Measurements from ENCODE around the gene PAK5.

Gene PAK5

DNA sequence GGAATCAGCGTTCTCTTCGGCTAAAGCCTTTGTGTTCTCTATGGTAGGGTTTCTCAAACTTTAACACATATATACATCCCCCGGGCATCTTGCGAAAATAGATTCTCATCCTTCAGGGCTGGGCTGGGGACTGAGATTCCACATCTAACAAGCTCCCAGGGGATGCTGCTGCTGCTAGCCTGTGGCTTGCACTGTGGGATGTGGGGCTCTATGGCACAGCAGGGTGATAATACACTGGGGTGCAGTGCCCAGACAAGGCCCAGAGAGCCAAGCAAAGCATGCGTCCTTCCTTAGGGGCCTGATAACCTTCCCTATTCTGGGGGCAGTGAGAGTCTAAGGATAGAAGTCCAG lies 222.4 kb downstream of the PAK5 start:
- DNase-seq (ENCODE audit: low read depth) = no peak

DNA sequence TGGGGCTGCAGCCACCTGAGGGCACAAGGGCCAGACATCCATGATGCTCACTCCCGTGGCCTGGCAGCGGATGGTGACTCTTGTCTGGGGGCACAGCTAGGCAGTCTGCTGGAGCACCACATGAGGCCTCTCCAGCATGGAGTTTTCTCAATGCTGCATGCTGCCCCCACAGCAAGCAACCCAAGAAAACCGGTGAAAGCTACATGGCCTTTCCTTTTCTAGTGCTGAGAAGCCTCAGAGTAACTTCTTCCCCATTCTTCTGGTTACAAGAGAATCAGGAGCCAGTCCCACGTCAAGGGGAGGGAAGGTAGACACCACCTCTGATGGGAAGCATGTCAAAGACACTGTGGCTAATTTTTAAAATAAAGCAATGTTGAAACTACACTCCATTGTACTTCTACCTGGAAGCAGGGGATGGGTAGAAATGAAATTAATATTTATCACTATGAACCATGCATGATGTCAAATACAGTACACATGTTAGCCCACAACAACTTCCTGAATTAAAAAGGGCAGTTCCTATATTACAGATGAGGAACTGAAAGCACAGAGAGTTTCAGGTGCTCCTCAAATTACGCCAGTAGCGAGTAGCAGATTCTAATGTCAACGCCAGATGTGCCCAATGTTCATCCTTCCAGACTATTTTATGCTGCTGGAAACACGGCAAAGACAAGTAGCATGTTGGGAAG lies 223.0 kb downstream of the PAK5 start:
- no peak for DNase-seq (ENCODE audit: low read depth)

DNA sequence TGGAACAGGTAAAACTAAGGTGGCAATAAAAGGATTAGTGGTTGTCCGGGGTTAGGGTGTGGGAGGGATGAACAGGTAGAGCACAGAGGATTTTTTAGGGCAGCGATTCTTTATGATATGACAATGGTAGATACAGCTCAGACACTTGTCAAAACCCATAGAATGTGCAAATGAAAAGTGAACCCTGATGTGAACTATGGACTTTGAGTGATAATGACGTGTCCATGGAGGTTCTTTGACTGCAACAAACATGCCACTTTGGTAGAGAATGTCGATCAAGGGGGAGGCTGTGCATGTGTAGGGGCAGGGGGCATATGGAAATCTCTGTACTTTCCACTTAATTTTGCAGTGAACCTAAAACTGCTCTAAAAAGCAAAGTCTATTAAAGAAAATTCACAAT lies 223.8 kb downstream of the PAK5 start:
- DNase-seq (ENCODE audit: low read depth) = no peak

DNA sequence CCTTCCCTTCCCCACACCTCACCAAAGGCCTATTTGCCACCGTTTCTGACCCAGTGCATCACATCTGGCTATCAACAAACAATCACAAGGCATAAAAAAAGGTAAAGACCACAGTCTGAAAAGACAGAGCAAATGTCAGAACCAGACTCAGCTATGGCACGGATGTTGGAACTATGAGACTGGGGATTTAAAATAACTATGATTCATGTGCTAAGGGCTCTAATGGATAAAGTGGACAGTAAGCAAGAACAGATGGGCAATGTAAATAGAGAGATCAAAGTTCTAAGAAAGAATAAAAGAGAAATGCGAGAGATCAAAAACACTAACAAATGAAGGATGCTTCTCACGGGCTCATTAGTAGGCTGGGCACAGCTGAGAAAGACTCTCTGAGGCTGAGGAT lies 225.0 kb downstream of the PAK5 start:
- no peak for DNase-seq (ENCODE audit: low read depth)

DNA sequence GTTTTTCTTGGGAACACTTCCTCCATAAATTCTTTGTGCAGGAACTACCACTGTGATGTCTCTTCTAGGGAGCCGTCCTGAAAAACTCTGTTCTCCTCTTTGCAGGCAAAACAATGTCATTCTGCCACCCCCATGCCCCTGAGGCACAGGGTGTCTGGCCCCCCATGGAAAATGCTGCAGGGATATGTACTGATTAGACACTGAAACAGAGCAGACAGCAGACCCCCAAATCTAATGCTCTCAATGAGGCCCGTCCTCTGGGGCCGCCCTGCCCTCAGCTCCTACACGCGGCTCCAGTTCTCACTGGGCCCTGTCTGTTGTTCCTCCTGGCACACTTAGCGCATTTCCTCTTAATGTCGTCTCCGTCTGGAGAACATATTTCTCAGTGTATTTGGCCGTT lies 227.0 kb downstream of the PAK5 start:
- no peak for DNase-seq (ENCODE audit: low read depth)

GRCh38 chr20:9610665-9611064 lies 228.2 kb downstream of the PAK5 start:
- no peak for DNase-seq (ENCODE audit: low read depth)

DNA sequence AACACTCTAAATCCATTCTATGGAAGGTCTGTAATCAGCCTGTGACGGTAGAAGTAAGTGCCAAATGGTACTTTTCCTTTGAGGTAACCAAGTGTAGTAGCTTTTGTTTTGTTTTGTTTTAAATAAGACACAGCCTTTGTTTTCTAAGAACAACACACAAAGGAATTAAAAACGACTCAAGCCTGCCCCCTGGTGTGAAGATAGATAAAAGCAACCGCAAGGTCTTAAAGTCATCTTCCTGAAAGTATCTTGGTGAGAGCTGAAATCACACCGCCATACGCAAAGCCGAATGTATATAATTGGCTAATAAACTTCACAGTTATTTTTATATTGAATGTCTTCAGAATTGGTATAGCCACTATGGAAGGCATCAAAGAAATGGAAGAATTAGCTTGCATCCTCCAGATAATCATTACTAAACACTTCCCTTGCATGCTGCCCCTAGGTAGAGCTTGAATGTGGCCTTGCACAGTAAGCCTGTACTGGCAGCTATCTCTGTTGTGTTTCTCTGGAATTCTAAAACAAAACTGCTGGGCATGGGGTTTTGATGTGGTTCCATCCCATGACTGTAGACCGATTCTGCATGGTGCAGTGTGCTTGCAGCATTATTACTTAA lies 228.9 kb downstream of the PAK5 start:
- DNase-seq (ENCODE audit: low read depth) = peak; percentile 23

- DNase-seq (ENCODE audit: low read depth) = no peak
Measured at GRCh38 chr20:9608639-9609340, 230.1 kb downstream of the PAK5 start.

GRCh38 chr20:9602847-9603183 lies 236.1 kb downstream of the PAK5 start:
- DNase-seq (ENCODE audit: low read depth) = no peak

DNA sequence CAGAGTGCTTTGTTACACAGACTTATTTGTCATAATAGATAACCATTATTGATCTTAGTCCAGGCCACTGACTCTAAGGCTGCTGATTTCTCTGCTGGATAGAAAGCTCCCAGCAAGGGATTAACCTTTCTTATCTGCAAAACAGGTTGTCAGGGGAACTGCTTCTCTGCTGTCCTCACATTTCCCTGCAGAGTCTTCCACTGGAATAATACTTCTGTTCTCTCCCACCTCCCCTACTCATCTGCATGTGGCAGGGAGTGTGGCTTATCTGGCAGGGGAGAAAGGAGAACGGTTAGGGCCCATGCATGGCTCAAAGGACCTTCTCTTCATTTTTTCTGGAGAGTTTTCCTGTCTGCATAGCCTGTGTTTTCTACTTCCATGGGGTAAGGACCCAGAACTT lies 238.3 kb downstream of the PAK5 start:
- DNase-seq (ENCODE audit: low read depth) = no peak

DNA sequence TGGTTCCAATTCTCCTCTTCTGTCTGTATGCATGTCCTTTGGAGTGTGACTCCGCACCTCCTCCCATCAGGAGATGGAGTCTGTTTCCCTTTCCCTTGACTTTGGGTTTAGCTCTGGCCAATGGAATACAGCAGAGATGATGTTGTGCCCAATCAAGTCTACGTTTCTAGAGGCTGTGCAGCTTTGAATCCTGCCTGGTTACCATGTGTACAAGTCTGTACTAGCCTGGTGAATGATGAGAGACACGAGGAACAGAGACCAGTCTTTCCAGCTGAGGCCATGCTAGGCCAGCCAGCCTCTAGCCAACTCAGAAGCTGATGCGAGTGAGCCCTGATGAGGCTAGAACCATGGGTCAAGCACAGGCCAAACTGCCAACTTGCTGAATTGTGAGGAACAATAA lies 241.3 kb downstream of the PAK5 start:
- DNase-seq (ENCODE audit: low read depth) = no peak

DNA sequence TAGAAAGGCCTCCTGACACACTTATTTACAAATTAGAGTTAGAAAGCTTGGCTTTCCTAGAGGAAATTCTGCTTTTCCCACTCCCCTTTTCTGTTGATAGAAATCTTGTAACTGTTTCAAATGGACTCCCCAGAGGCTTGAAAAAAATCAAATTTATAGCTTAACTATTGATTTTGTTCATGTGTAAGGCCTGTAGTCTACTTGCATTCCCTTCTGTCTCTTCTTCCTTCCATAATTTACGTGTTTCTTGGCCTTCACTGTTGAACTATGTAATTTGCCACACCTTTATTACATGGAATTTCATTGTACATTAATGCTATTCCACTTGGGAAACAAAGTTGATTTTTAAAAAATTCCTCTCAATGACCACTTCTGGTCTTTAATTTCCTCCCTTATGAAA lies 243.1 kb downstream of the PAK5 start:
- no peak for DNase-seq (ENCODE audit: low read depth)

- no peak for DNase-seq (ENCODE audit: low read depth)
Measured at GRCh38 chr20:9594284-9594875, 244.5 kb downstream of the PAK5 start.

DNA sequence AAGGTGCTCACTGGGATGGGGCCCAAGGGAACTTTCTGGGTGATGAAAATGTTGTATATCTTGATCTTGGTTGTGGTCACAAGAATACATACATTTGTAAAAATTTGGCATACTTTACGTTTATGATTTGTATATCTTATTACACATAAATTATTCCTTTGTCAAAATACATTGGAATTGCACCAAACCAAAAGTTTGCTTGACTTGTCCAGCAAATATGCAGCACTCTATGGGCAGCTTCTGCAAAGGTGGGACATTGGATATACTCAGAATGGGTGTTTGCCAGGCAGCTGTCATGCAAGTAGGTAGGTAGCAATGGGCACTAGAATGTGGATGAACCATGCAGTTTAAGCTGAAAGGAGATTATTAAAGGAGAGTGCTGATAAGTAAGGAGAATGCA lies 246.5 kb downstream of the PAK5 start:
- no peak for DNase-seq (ENCODE audit: low read depth)

GRCh38 chr20:9591080-9591479 lies 247.8 kb downstream of the PAK5 start:
- DNase-seq (ENCODE audit: low read depth) = no peak

- no peak for DNase-seq (ENCODE audit: low read depth)
Measured at GRCh38 chr20:9590189-9590588, 248.7 kb downstream of the PAK5 start.

DNA sequence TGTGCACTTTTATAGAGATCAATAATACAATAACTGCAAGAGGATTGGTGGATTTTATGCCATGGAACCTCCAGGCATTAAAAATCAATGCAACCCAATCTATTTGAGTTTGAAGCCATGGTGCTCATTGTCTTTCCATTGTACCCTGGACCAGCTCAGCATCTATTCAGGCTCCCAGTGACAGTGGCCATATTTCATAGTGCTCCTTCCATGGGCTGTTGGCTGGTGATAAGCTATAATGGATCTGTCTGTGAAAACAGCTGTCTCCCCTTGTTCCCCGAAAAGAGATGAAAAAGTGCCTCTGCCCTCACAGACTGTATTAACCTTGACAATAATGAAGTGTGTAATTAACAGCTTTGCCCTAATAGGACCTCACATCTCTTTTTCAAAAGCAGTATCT lies 250.2 kb downstream of the PAK5 start:
- no peak for DNase-seq (ENCODE audit: low read depth)

- no peak for DNase-seq (ENCODE audit: low read depth)
Measured at GRCh38 chr20:9583151-9583550, 255.7 kb downstream of the PAK5 start.

DNA sequence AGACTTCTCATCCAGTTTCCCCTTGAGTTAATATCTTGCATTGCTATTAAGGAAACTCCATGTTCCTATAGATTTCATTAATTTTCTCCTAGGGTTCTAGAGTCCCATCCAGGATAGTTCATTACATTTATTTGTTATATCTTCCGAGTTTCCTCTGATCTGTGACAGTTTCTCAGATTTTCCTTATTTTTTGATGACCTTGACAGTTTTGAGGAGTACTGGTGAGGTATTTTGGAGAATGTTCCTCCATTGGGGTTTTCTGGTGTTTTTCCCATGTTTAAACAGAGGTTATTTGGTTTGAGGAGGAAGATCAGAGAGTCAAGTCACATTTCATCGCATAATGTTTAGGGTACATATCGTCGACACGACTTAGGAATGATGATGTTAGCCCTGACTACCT lies 256.7 kb downstream of the PAK5 start:
- no peak for DNase-seq (ENCODE audit: low read depth)

GRCh38 chr20:9581509-9581908 lies 257.4 kb downstream of the PAK5 start:
- no peak for DNase-seq (ENCODE audit: low read depth)

DNA sequence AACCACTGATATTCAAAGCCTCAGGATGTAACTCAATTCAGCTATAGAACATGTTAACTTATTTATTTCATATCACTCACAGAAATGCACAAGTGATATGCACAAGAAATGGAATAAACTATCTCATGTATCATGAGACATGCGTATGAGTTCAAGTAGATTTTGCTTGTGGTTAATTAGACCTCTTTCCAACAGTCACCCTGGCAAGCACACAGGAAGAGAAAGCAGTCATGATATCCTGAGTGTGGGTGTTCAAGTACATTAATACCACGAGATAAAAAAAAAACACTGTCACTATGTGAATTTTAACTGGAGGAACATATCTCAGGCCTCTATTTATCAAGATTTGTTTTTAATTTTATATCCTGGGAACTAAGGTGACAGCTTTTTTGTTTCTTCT lies 260.3 kb downstream of the PAK5 start:
- DNase-seq (ENCODE audit: low read depth) = no peak

DNA sequence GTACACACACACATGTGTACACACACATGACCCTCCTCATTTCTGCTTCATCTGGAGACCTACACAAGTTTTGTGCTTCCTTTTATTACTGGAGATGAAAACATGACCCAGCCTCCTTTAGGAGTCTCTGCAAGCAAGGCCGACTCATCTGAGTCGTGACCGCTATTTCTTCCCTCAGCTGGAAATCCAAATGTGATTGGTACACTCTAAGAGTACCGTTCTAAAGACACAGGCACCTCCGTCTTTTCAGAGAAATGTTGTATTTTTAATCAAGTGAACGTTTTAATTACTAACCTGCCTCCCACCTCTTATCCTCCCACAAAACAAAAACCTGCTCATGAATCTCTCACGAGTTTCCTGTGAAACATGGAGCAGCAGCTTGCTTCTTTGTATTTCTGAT lies 261.5 kb downstream of the PAK5 start:
- DNase-seq (ENCODE audit: low read depth) = no peak

DNA sequence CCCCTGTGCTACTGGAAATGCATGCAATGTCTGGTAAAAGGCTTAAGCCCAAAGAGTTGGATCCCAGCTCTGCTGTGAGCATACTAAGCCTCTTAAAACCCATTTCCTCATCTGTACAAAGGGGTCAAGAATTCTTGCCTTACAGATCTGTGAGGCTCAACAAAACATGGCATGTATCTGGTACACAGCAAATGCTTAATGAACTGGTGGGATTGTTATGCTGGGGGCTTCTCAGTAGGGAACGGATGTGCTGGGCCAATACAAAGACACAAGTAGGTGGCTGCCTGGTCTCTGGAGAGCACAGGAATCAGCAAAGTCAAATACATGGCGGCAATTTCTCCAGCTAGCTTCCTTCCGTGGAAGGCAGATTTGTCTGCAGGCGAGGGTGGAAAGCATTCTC lies 262.2 kb downstream of the PAK5 start:
- no peak for DNase-seq (ENCODE audit: low read depth)

- no peak for DNase-seq (ENCODE audit: low read depth)
Measured at GRCh38 chr20:9575836-9576235, 263.0 kb downstream of the PAK5 start.

Measured in non-pigmented ciliary epithelial cell (primary cell).